GM19035 (cell line): ENCODE data around the gene GALNT18.

Experiments
- ATAC-seq: cut with Tn5 transposase; IDR thresholded peaks from one replicate; pipeline ENCODE4 v1.9.1; 2021; ENCODE audit not compliant: unreplicated experiment

GALNT18 gene

GRCh38 chr11:11289669-11290068 is 332.1 kb downstream of the GALNT18 start:
- no peak for ATAC-seq

- ATAC-seq = no peak
Observed at GRCh38 chr11:11288972-11289616, 332.7 kb downstream of the GALNT18 start.

- ATAC-seq = no peak
Observed at GRCh38 chr11:11284481-11284880, 337.3 kb downstream of the GALNT18 start.

- no peak for ATAC-seq
Observed at GRCh38 chr11:11281626-11282025, 340.2 kb downstream of the GALNT18 start.

- ATAC-seq = no peak
Observed at GRCh38 chr11:11280826-11281225, 341.0 kb downstream of the GALNT18 start.

GRCh38 chr11:11279956-11280689 is 341.7 kb downstream of the GALNT18 start:
- ATAC-seq = no peak

- ATAC-seq = no peak
Observed at GRCh38 chr11:11272254-11272653, 349.6 kb downstream of the GALNT18 start.

GRCh38 chr11:11270236-11270775 is 351.5 kb downstream of the GALNT18 start:
- no peak for ATAC-seq

GRCh38 chr11:11268706-11269105 is 353.1 kb downstream of the GALNT18 start:
- ATAC-seq = no peak

- no peak for ATAC-seq
Observed at GRCh38 chr11:11268119-11268518, 353.7 kb downstream of the GALNT18 start.

- ATAC-seq = no peak
Observed at GRCh38 chr11:11267312-11267711, 354.5 kb downstream of the GALNT18 start.

GRCh38 chr11:11265994-11266606 is 355.7 kb downstream of the GALNT18 start:
- ATAC-seq = no peak

GRCh38 chr11:11265320-11265719 is 356.5 kb downstream of the GALNT18 start:
- no peak for ATAC-seq

- ATAC-seq = no peak
Observed at GRCh38 chr11:11263238-11264005, 358.4 kb downstream of the GALNT18 start.

- no peak for ATAC-seq
Observed at GRCh38 chr11:11262171-11262920, 359.5 kb downstream of the GALNT18 start.

GRCh38 chr11:11261629-11262028 is 360.2 kb downstream of the GALNT18 start:
- ATAC-seq = peak; percentile 48

GRCh38 chr11:11260903-11261302 is 360.9 kb downstream of the GALNT18 start:
- no peak for ATAC-seq

- ATAC-seq = no peak
Observed at GRCh38 chr11:11253995-11254394, 367.8 kb downstream of the GALNT18 start.

- no peak for ATAC-seq
Observed at GRCh38 chr11:11253497-11253896, 368.3 kb downstream of the GALNT18 start.

- no peak for ATAC-seq
Observed at GRCh38 chr11:11252403-11252802, 369.4 kb downstream of the GALNT18 start.
